ENCODE results near the gene ATP5F1A.

DNA sequence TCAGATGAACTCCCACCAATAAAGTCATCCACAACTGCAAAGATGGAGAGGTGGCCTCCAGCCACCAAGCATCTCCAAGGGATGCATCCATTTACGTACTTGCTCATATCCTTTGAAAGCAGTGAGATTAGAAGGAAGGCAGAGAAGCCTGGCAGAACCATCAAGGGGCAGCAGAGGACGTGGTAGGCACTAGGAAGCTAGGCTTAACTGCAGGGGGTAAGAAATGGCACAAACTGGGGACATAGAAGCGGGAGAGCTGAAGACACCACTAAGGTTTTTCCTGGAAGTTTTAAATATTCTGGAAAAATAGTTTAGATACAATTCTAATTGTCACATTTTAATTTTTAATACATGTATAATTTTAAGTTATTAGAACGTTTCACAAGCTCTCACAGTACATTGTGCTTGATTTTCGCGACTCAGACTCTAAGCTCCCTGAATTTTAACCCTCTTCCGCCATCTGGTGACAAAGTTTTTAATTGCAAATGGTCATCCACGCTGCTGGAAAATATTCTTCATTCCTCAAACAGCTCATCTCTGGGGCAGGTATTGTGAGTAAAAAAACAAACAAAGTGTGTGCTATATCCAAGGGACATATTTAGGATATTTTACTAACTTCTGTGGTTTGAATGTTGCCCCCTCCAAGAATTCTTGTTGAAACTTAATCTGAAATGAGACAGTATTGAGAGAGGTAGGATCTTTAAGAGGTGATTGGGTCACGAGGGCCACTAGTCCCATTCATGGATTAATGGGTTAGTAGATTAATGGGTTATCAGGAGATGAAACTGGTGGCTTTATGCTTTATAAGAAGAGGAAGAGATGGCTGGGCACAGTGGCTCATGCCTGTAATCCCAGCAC lies 24.4 kb downstream of the ATP5F1A start:
- TF ChIP-seq, protein P1, sequence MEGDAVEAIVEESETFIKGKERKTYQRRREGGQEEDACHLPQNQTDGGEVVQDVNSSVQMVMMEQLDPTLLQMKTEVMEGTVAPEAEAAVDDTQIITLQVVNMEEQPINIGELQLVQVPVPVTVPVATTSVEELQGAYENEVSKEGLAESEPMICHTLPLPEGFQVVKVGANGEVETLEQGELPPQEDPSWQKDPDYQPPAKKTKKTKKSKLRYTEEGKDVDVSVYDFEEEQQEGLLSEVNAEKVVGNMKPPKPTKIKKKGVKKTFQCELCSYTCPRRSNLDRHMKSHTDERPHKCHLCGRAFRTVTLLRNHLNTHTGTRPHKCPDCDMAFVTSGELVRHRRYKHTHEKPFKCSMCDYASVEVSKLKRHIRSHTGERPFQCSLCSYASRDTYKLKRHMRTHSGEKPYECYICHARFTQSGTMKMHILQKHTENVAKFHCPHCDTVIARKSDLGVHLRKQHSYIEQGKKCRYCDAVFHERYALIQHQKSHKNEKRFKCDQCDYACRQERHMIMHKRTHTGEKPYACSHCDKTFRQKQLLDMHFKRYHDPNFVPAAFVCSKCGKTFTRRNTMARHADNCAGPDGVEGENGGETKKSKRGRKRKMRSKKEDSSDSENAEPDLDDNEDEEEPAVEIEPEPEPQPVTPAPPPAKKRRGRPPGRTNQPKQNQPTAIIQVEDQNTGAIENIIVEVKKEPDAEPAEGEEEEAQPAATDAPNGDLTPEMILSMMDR (IDR thresholded peaks at IDR 0.05; ENCODE audit: low read depth, low read length, missing input control): peak; percentile 76
- TF ChIP-seq RAD21 (IDR thresholded peaks at IDR 0.05) (peak; percentile 90 to 93), TAF1 (conservative IDR thresholded peaks at IDR 0.05) (no peak), RXRA (IDR thresholded peaks at IDR 0.05) (no peak), REST (IDR thresholded peaks at IDR 0.05) (no peak)

Measured in liver (tissue), 3 donors.